Fibroblast of lung (primary cell): ENCODE measurements around the gene CSF2RB.

Experiments
- CTCF ChIP-seq, 2 donors: IDR thresholded peaks in 1 of 2; conservative IDR thresholded peaks in 1 of 2; 1 replicate in 1 of 2; 2 replicates in 1 of 2; pipeline ENCODE4 v1.5.1; 2011 to 2012; ENCODE audit warnings: low read length in 2 of 2, control low read depth in 1 of 2, inconsistent platforms in 1 of 2, low read depth in 1 of 2, mild to moderate bottlenecking in 1 of 2
- EZH2 ChIP-seq: IDR thresholded peaks from 2 replicates; pipeline ENCODE4 v1.5.1; 2012; ENCODE audit warnings: low read length, control low read depth, mild to moderate bottlenecking; ENCODE audit errors: missing control alignments

GRCh38 chr22:36870250-36870649 is 43.2 kb upstream of the CSF2RB start:
- TF ChIP-seq CTCF (conservative IDR thresholded peaks at IDR 0.05 in 1 of 2, IDR thresholded peaks at IDR 0.05 in 1 of 2; ENCODE audit: low read depth in 1 of 2, low read length in 2 of 2) (no peak), EZH2 (no peak)
